ENCODE measurements around the gene CAMK2B.

- no peak for TF ChIP-seq CTCF (IDR thresholded peaks at IDR 0.05; ENCODE audit: poor library complexity)
- TF ChIP-seq EZH2 (IDR thresholded peaks at IDR 0.05; ENCODE audit: borderline replicate concordance), result no peak
Measured at GRCh38 chr7:44263326-44264082, 61.9 kb downstream of the CAMK2B start.

Data from hepatocyte (in vitro differentiated cells).